GM18861 (cell line): ENCODE data around the gene CBFA2T2.
"Not testable (repeated sequence)": the region's sequence is repeated elsewhere in the genome, so short reads cannot be mapped to it uniquely, and the experiment has no call there.

ENCODE experiments used
- ATAC-seq: cut with Tn5 transposase; IDR thresholded peaks from one replicate; pipeline ENCODE4 v1.9.1; 2021; ENCODE audit not compliant: unreplicated experiment

CBFA2T2 gene

DNA sequence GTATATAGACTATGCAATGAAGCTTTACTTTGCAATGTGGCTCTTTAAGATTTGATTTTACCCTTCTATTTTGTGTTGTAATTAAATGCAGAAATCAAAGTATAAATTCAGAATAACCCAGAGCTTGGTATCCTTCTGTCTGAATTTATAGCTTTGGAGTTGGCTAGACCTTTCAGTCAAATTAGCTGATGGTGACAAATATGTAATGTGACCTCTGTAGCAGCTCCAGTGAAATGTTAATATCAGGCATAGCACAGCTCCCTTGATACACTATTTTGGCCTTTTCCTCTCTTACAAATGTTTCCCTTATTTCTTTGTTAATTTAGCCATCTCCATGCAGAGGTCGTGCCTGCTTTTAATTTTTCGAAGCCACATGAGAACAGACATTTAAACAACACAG is 11.1 kb downstream of the CBFA2T2 start:
- ATAC-seq: no peak

DNA sequence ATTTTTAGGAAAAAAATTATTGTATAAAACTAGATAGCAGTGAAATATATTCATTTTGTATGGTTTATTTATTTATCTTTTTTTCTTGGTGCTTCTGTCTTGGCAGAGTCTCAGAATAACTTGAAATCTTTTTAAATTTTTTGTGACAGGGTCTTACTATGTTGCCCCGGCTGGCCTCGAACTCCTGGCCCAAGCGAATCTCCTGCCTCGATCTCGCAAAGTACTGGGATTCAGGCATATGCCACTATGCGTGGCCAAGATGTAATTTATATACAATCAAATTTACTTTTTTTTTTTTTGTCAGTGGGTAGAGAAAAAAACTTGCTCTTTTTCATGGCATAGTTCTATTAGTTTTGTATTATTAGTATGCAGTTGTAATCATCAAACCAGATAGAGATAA is 13.7 kb downstream of the CBFA2T2 start:
- no peak for ATAC-seq

DNA sequence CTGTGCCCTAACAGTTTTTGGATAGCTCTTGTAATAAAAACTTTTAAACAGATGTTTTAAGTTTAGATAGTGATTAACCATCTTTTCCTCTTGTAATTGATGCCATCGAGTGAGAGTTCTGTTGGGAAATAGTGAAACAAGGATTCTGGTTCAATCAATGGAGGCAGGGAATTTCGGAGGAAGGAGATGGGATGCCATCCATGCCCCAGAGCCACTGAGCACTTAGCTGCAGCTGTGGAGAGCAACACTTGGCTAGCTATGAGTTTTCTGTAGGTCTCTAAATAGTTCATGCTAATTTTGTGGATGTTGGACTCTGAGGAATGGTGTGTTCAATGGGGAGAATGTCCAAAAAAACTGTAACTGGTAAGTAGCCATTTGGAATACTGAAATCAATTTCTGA is 16.7 kb downstream of the CBFA2T2 start:
- ATAC-seq: no peak

DNA sequence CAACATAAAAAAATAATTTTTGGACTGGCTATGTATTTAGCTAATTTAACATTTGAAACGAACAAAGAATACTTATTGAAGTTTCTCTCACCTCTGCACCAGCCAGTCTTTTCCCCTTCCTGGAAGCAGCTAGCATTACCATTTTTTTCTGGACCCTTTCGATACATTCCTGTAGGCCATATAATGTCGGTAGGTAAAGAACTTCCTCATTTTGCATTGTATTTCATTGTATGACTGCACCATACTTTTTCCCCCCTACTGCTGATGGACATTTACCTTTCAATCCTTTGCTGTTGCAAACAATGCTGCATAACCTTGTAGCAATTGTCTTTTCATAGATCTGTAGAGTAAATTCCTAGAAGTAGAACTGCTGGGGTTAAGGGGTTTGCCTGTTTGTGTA is 17.6 kb downstream of the CBFA2T2 start:
- no peak for ATAC-seq

DNA sequence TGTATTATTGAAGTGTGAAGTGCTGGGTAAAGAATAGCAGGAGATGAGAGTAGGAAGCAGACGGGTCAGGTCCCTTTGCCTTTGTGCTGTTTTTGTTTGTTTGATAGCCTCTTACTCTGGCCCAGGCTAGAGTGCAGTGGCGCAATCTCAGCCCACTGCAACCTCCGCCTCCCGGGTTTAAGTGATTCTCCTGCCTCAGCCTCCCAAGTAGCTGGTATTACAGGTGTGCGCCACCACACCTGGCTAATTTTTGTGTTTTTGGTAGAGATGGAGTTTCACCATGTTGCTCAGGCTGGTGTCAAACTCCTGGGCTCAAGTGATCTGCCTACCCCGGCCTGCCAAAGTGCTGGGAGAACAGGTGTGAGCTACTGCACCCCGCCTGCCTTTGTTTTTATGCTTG is 18.1 kb downstream of the CBFA2T2 start:
- ATAC-seq: not testable (repeated sequence)

DNA sequence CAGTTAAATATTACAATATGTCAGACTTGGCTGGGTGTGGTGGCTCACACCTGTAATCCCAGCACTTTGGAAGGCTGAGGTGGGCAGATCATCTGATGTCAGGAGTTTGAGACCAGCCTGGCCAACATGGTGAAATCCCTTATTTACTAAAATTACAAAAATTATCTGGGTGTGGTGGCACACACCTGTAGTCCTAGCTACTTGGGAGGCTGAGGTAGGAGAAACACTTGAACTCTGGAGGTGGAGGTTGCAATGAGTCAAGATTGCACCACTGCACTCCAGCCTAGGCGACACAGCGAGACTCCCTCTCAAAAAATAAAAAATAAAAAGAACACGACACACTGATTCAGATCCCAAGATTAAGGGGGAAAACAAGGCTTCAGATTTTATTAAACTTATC is 19.2 kb downstream of the CBFA2T2 start:
- not testable (repeated sequence) for ATAC-seq

DNA sequence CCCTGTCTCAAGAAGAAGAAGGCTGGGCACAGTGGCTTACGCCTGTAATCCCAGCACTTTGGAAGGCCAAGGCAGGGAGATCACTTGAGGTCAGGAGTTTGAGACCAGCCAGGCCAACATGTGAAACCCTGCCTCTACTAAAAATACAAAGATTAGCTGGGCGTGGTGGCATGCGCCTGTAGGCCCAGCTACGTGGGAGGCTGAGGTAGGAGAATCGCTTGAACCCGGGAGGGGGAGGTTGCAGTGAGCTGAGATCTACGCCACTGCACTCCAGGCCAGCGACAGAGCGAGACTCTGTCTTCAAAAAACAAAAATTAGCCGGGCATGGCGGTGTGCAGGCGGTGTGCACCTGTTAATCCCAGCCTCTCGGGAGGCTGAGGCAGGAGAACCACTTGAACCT is 22.0 kb downstream of the CBFA2T2 start:
- not testable (repeated sequence) for ATAC-seq

DNA sequence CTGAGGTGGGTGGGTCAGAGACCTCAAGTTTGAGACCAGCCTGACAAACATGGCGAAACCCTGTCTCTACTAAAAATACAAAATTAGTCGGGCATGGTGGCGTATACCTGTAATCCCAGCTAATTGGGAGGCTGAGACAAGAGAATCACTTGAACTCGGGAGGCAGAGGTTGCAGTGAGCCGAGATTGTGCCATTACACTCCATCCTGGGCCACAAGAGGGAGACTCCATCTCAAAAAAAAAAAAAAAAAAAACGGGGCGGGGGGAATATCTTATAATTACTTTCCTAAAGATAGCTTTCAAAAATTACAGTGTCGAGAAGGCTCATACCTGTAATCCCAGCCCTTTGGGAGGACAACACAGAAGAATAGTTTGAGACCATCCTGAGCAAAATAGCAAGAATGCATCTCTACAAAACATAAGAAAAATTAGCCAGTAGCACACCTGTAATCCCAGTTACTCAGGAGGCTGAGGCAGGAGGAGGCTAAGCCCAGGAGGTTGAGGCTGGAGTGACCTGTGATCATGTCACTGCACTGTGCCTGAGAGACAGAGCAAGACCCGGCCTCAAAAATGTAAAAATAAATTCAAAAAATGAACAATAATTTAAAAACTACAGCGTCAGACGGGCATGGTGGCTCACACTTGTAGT is 25.8 kb downstream of the CBFA2T2 start:
- no peak for ATAC-seq

DNA sequence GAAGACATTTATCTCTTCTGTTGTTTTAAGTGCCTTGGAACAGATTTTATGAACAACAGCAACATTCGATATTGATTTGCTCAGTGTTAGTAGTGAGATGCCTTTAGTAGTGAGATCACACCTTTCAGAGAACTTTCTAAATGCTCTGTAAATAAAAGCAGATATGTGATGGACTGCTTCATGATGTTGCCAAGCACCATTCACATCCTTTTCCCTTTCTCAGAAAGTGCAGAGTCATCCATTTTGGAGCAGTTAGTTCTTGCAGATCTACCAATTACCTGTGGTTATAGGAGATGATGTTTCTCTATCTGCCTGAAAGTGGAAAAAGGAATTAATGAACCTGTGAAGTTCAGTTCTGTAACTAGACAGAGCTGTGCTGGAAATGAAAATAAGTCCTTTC is 27.0 kb downstream of the CBFA2T2 start:
- ATAC-seq: no peak

DNA sequence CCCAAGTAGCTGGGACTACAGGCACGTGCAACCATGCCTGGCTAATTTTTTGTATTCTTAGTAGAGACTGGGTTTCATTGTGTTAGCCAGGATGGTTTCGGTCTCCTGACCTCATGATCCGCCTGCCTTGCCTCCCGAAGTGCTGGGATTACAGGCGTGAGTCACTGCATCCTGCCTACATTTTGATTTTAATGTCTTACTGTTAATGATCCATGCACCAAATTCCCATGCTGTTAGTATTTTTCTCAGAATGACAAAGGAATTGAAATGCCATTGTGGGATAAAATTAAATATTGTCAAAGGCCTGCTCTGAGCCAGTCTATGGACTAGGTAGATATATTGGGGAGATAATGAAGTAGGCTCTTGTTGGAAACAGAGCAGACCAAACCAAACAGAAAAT is 28.2 kb downstream of the CBFA2T2 start:
- no peak for ATAC-seq

DNA sequence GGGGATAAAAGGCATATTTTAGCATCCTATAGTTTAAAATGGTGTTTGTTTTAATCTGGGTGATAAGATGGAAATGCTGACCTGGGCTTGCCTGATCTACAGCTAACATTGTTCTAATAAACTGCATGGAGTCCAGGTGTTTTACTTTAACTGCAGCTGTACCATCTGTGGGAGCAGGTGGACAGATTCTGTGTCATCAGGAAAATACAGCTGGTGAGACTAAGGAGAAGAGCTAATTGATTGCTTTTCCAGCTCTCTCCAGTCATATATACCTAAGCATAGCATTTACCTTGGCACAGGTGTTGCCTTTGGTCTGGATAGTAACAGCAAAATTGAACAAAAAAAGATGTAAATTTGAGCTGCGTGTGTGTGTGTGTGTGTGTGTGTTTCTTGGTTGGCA is 31.6 kb downstream of the CBFA2T2 start:
- no peak for ATAC-seq

DNA sequence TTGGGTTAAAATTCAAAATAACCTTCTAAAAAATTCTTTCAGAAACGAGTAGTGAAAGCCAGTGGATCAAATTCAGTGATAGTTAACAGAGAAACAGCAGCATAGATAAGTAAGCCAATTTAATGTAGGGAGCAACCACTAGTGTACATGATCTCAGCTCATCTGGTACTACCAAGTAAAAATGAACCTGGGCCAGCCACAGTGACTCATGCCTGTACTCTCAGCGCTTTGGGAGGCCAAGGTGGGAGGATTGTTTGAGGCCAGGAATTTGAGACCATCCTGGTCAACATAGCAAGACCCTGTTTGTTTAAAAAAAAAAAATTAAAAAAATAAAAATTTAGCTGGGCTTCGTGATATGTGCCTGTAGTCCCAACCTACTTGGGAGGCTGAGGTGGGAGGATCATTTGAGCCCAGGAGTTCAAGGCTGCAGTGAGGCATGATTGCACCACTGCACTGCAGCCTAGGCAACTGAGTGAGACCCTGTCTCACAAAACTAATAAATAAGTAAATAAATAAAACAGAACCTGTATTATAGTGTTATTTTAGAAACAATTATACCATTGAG is 32.4 kb downstream of the CBFA2T2 start:
- no peak for ATAC-seq

DNA sequence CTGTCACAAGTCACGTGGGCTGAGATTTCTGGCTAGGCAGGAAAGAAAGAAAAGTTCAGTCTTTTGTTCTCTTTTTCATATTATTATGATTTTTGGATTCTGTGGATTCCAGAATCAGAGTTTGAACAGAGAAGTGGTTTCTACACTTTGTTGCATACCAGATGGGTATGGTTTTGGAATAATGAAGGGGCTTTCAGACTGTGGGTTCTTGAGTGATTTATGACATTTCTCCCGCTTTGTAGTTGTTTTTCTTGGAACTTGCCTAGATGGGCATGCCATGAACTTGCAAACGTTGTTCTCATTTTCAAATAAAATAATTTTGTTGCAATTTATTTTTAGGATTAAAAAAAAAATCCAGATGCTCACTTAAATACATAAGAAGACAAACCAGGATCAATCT is 34.4 kb downstream of the CBFA2T2 start:
- no peak for ATAC-seq

DNA sequence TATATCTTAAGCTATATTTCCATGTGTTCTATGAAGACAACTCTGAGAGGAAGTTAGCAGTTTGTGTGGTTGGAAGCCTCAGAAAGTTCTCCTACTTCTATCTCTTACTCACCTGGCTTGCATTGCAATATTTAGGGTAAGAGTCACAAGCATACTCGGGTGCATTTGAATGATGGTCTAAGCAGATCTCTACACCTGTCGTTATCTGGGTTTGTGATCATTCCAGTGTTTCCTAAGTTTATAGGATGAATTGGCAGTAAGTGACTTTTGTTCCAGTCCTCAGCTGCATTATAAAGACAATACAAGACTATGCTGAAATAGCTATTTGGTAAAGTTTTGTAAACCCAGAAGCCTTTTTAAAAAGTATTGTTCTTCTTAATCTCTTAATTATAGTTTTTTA is 36.9 kb downstream of the CBFA2T2 start:
- no peak for ATAC-seq

DNA sequence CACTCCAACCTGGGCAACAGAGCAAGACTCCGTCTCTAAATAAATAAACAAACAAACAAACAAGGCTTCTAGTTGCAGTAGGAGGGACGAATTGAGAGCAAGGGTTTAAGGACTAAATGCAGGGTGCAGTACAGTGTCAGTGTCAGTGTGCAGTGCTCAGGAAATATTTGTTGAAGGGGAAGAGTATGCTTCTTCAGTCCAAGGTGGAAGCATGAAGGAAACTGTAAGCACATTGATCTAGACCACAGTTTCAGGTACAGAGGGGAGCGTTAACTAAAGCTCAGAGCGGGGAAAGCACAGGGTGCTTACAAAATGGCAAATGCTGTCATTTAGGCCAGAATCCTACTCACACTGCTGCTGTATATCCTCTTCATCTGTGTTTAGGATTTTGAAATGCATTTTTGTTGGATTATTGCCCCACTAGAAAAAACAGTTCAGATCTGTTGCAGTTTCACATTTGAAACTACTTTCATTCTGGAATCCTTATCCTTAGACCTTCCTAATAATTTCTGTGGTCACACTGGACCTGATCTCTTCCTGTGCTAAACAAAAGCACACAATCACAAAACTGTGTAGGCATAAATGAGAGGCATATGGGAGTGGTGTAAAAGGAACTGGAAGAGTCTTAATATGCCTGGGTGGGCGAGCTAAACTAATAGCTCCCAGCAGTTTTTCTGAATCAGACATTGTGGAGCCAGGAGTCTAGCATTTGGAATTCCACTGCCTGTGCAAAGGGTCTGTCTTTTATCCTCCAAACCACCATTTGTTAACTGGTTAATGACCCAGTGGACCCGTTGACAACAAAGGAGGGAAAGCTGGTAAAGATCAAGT is 41.4 kb downstream of the CBFA2T2 start:
- ATAC-seq: no peak

DNA sequence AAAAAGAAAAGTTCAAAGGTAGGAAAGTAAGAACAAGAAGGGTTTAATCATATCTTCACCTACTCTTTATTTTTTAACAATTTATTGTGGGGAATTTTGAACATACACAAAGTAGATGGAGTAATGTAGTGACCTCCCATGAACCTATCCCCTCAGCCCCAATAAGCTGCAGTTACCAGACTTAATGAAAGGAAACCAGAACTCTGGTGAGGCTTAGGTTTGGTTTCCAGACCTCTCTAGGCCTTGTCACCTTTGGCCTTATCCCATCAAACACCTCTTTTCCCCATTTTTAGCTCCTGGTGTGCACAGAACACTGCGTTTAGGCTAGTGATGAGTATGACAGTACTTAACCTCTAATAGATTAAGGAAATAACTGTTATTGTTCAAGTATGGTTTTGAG is 42.0 kb downstream of the CBFA2T2 start:
- no peak for ATAC-seq

DNA sequence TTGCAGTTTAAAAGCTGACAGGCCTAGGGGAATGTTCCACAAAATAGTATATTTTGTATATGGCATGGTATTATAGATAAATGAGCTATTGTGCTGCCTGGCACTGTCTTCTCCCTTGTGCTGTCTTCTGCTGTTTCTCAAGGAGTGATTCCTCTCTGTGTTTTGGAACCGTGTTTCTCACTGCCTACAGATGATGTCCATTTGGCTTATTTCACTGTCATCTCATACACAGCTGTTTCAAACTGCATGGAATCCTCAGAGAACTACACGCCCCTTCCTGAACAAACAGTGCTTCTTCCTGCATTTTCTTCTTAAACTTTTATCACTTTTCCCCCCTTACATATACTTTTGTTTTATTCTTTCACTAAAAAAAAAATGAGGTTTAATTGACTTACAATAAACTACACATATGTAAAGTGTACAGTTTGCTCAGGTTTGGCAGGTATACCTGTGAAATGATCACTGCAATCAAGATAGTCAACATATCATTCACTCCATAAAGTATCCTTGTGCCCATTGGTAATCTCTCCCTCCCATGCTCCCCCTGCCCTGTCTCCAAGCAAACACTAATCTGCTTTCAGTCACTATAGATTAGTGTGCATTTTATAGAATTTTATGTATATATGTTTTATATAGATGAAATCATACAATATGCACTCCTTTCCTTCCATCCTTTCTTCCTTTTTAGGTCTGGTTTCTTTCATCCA is 43.0 kb downstream of the CBFA2T2 start:
- ATAC-seq: no peak

DNA sequence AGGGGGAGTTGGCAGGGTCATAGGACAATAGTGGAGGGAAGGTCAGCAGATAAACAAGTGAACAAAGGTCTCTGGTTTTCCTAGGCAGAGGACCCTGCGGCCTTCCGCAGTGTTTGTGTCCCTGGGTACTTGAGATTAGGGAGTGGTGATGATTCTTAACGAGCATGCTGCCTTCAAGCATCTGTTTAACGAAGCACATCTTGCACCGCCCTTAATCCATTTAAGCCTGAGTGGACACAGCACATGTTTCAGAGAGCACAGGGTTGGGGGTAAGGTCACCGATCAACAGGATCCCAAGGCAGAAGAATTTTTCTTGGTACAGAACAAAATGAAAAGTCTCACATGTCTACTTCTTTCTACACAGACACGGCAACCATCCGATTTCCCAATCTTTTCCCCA is 45.8 kb downstream of the CBFA2T2 start:
- ATAC-seq: not testable (repeated sequence)

DNA sequence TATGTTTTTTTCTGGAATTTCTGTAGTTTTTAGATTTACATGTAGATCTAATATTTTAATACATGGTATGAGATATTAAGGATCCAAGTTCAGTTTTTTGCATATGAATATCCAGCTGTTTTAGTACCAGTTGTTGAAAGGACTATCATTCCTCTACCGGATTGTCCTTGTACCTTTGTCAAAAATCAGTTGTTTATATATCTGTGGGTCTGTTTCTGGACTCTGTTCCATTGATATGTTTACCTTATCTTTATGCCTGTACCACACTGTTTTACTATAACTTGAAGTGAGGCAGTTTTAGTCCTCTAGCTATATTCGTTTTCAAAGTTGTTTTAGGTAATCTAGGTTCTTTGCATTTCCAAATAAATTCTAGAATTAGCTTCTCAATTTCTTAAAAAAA is 47.7 kb downstream of the CBFA2T2 start:
- ATAC-seq: no peak

DNA sequence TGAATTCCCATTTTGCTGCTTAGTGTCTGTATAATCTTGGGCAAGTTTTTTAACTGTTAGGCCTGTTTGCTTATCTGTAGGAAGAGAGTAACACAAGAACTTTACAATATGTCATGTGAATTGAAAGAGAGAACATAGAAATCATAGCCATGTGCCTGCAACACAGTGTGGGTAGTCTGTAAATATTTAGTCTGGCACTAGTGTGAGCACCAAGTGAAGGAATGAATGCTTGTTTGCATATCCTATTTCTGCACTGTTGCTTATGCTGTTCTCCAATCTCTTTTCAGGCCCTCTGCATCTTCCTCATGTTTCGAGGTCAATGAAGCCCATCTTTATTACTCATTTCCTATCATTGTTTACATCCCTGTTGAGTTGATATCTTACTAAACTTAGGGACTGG is 49.2 kb downstream of the CBFA2T2 start:
- ATAC-seq: no peak

DNA sequence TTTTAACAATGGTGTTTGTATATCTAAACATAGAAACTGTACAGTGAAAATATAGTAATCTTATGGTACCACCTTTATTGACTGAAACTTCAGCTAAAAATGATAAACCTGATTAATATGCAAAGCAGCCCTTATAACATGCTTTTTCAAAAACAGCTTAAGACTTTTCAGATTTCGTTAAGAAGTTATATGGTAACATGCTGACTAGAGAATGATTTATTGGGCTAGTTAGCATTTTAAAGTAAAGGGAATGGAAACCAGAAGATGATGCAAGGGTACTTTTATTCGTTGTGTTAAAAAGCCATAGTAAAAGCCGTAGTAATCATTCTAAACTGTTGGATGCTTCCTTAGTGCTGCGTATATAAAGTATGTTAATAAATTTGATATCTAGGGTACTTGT is 50.5 kb downstream of the CBFA2T2 start:
- ATAC-seq: no peak

DNA sequence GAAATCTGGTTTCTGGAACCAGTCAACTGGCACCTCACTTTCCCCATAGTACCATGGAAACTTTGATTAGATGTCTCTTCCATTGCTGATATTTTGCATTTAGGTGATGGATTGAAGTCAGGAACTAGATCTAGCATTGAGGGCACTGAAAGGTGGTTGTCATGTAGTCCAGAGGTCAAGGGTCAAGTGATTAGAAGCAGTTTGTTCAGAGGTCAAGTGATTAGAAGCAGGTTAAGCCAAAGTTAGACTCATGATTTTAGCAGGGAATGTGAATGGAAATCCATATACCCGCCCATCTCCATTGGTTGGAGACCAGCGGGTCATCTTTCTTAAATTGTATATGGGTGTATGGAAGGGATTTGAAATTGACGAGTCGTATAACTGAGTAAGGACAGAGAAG is 51.2 kb downstream of the CBFA2T2 start:
- no peak for ATAC-seq
